HepG2 (cell line): ENCODE data around the gene OSBPL8. TPM values are rescaled to one million over a fixed set of nuclear protein-coding genes. Genes with fewer than 3 reads are reported as not detected.

Experiments
- ATAC-seq: fragments of 200-7000 bp; cut with Tn5 transposase; 3 replicates; pipeline ENCODE4 v1.9.1; 2020; ENCODE audit warnings: mild to moderate bottlenecking, moderate library complexity
- BruUV-seq: library from RNA; stranded (reverse); fragments of 400-500 nt; replicated peaks from 2 replicates; lab custom pipeline; 2021; lab: Mats Ljungman, UMichigan
- CTCF ChIA-PET: fragments of 300-600 bp; formaldehyde crosslinking; extraction: SDS; loops from one replicate; lab custom pipeline; 2021; ENCODE audit warnings: low total read pairs, inconsistent platforms, low intra/inter-chr PET ratio; lab: Yijun Ruan, JAX
- POLR2A ChIA-PET: fragments of 350-600 bp; sonication (Branson Sonifier 250); formaldehyde crosslinking; loops from one replicate; lab custom pipeline; 2020; ENCODE audit warnings: antibody characterized with exemption, inconsistent platforms; lab: Yijun Ruan, JAX
- DNase-seq: peaks from one replicate; pipeline ENCODE4 v3.0.0-alpha.2; 2015; ENCODE audit warnings: low spot score
- FAIRE-seq: peaks from 3 replicates; lab custom pipeline; 2011; peaks lifted over from hg19 to GRCh38; lab: Jason Lieb, UNC
- H2AFZ ChIP-seq: one replicate; pipeline ENCODE4 v1.6.1; 2011; ENCODE audit warnings: low read length, inconsistent platforms
- H3K27ac ChIP-seq: fragments of 300-600 bp; 3 replicates; pipeline ENCODE4 v1.8.0; 2011; ENCODE audit warnings: mixed run types, mild to moderate bottlenecking, mixed read lengths, low read length, inconsistent platforms; ENCODE audit not compliant: insufficient read depth; ENCODE audit errors: extremely low read length
- H3K27me3 ChIP-seq, 2 experiments: fragments of 200-600 bp in 1 of 2; 2 replicates in 1 of 2; 3 replicates in 1 of 2; pipeline versions ENCODE4 v1.6.0 to v1.8.0; 2011; ENCODE audit warnings: low read length in 2 of 2, mild to moderate bottlenecking in 2 of 2, moderate library complexity in 2 of 2, inconsistent platforms in 1 of 2; ENCODE audit not compliant: insufficient read depth in 2 of 2, control insufficient read depth in 1 of 2
- H3K36me3 ChIP-seq, 2 experiments: fragments of 200-600 bp in 1 of 2; replicated peaks in 1 of 2; 2 replicates in 1 of 2; 3 replicates in 1 of 2; pipeline versions ENCODE4 v1.5.1 to v1.8.0; 2011; ENCODE audit warnings: low read length in 2 of 2, inconsistent platforms in 1 of 2; ENCODE audit not compliant: insufficient read depth in 2 of 2, control insufficient read depth in 1 of 2
- H3K4me1 ChIP-seq: 2 replicates; pipeline ENCODE4 v1.5.1; 2012; ENCODE audit warnings: low read length, inconsistent platforms; ENCODE audit not compliant: insufficient read depth
- H3K4me2 ChIP-seq: 2 replicates; pipeline ENCODE4 v1.6.0; 2011; ENCODE audit warnings: low read depth, low read length, inconsistent platforms
- H3K4me3 ChIP-seq, 3 experiments: fragments of 200-600 bp in 1 of 3; sonication (generic), shearing (Covaris generic) in 1 of 3; replicated peaks in 1 of 3; 2 replicates each; pipeline ENCODE4 v1.5.1; 2011 to 2016; ENCODE audit warnings: low read length in 3 of 3, inconsistent platforms in 2 of 3, low read depth in 2 of 3, mild to moderate bottlenecking in 2 of 3, control low read depth in 1 of 3, mixed read lengths in 1 of 3; ENCODE audit not compliant: insufficient read depth in 1 of 3
- H3K79me2 ChIP-seq: one replicate; pipeline ENCODE4 v1.6.1; 2011; ENCODE audit warnings: low read length, inconsistent platforms; ENCODE audit not compliant: insufficient read depth
- H3K9ac ChIP-seq: 2 replicates; pipeline ENCODE4 v1.6.0; 2011; ENCODE audit warnings: mild to moderate bottlenecking, low read depth, low read length, inconsistent platforms; ENCODE audit not compliant: insufficient read depth
- H3K9me3 ChIP-seq: 2 replicates; pipeline ENCODE4 v1.5.1; 2012; ENCODE audit warnings: mild to moderate bottlenecking, low read length
- H4K20me1 ChIP-seq: 2 replicates; pipeline ENCODE4 v1.6.0; 2011; ENCODE audit warnings: inconsistent platforms, mild to moderate bottlenecking, low read length, moderate library complexity; ENCODE audit not compliant: insufficient read depth
- MBNL3 ChIP-seq: fragments of 250-450 bp; sonication (Bioruptor Pico); conservative IDR thresholded peaks from 2 replicates; pipeline ENCODE4 v1.8.0; 2022; ENCODE audit warnings: mild to moderate bottlenecking, inconsistent platforms
- MED1 ChIP-seq: sonication (generic); formaldehyde crosslinking; IDR thresholded peaks from 2 replicates; pipeline ENCODE4 v1.4.0; 2020; ENCODE audit warnings: missing genetic modification reagents
- TRIM24 ChIP-seq: sonication (generic); formaldehyde crosslinking; IDR thresholded peaks from 2 replicates; pipeline ENCODE4 v1.8.0; 2022; ENCODE audit warnings: mild to moderate bottlenecking, missing genetic modification reagents
- WGBS: methylation state at CpG from one replicate; pipeline ENCODE4 v1.1.6; 2017; ENCODE audit warnings: low lambda C conversion rate; 5-methylcytosine and 5-hydroxymethylcytosine counted together
- in situ Hi-C: cut with HindIII; loops from 2 replicates; pipeline ENCODE4 v1.10.0; 2017; ENCODE audit warnings: low pct_unique_long_range_greater_than_20kb; ENCODE audit not compliant: extremely low pct_ligation_motif_present
- intact Hi-C: fragments of 100-400 bp; cut with micrococcal nuclease; formaldehyde crosslinking; loops from one replicate; pipeline ENCODE4 v1.10.0; 2022; ENCODE audit not compliant: unreplicated experiment
- polyA plus RNA-seq, 8 experiments: library from polyadenylated mRNA; depleted of rRNA in 3 of 8; stranded (reverse) in 7 of 8; unstranded in 1 of 8; fragments of >200 nt; fragmentation: Illumina TruSeq in 4 of 8; extraction: Trizol in 4 of 8; gene quantifications; 2 replicates each; pipeline versions ENCODE4 v1.2.1 to v1.2.3, GENCODE V29; 2011 to 2016; ENCODE audit warnings: low read depth in 4 of 8, missing spikeins in 1 of 8, mixed read lengths in 1 of 8; ENCODE audit not compliant: insufficient read depth in 1 of 8
- total RNA-seq, 5 experiments: library from RNA; depleted of rRNA; stranded (reverse); fragments of >200 nt; fragmentation: Illumina TruSeq; extraction: Trizol; gene quantifications; 2 replicates each; pipeline ENCODE4 v1.2.3, GENCODE V29; 2016; ENCODE audit warnings: low read depth in 1 of 5
- TF ChIP-seq, protein P1 (sequence below): sonication (generic); formaldehyde crosslinking; IDR thresholded peaks from 2 replicates; pipeline ENCODE4 v1.4.0; 2020; ENCODE audit warnings: mild to moderate bottlenecking, missing genetic modification reagents

OSBPL8 gene
- total and polyA plus RNA-seq, 2 of the 13 experiments (the other 11 are each of a cell fraction or from before 2014, with no cell fraction given), result 11.0 to 33.9 TPM

- TF ChIP-seq, protein P1, sequence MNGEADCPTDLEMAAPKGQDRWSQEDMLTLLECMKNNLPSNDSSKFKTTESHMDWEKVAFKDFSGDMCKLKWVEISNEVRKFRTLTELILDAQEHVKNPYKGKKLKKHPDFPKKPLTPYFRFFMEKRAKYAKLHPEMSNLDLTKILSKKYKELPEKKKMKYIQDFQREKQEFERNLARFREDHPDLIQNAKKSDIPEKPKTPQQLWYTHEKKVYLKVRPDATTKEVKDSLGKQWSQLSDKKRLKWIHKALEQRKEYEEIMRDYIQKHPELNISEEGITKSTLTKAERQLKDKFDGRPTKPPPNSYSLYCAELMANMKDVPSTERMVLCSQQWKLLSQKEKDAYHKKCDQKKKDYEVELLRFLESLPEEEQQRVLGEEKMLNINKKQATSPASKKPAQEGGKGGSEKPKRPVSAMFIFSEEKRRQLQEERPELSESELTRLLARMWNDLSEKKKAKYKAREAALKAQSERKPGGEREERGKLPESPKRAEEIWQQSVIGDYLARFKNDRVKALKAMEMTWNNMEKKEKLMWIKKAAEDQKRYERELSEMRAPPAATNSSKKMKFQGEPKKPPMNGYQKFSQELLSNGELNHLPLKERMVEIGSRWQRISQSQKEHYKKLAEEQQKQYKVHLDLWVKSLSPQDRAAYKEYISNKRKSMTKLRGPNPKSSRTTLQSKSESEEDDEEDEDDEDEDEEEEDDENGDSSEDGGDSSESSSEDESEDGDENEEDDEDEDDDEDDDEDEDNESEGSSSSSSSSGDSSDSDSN (CRISPR knock-in tag), result no peak
- TF ChIP-seq MBNL3, result no peak
Observed at GRCh38 chr12:76345569-76345968, 214.0 kb downstream of the OSBPL8 start (continued).

GRCh38 chr12:76341436-76342030 is 218.0 kb downstream of the OSBPL8 start:
- ATAC-seq (no peak), FAIRE-seq (no peak), DNase-seq (no peak)
- TF ChIP-seq TRIM24 (CRISPR knock-in tag), result no peak
- TF ChIP-seq MED1 (CRISPR knock-in tag), result no peak
- Histone ChIP-seq H3K4me3 (no peak overlapping the region), H3K27ac (no peak overlapping the region), H2AFZ (no peak overlapping the region), H3K9me3 (no peaks in the 10 kb centered on the region), H3K9ac (no peak overlapping the region), H3K36me3 (no peaks in the 10 kb centered on the region), H3K79me2 (no peaks in the 10 kb centered on the region), H3K27me3 (no peaks in the 10 kb centered on the region), H3K4me1 (peaks cover under 1% of the 10 kb centered on the region; the same call in 1 of the 2 replicates), H4K20me1 (no peaks in the 10 kb centered on the region), H3K4me2 (no peak overlapping the region)
- 28% methylated on average over 5 of the region's 5 CpGs for WGBS
- ChIA-PET CTCF (no interaction called here), POLR2A (no interaction called here)
- in situ Hi-C loops (loop anchor here (10.0 kb wide), 1 partner anchor 827 kb away; the partner anchor contains the start of gene KRR1), intact Hi-C loops (loop anchor here (10.0 kb wide), 1 partner anchor 857 kb away; the partner anchor contains the start of gene GLIPR1)
- no TSS peak for BruUV-seq
